ENCODE measurements around the gene FCRL4.
"Not testable (repeated sequence)": the region's sequence is repeated elsewhere in the genome, so short reads cannot be mapped to it uniquely, and the experiment has no call there.

FCRL4 gene

GRCh38 chr1:157574836-157575235 is 23.0 kb downstream of the FCRL4 start:
- DNase-seq (ENCODE audit: low read depth, low spot score) = no peak
- Histone ChIP-seq H3K27ac (no peak overlapping the region), H3K36me3 (ENCODE audit: insufficient read depth, low read length) (no peaks in the 10 kb centered on the region), H3K4me3 (no peak overlapping the region), H3K9ac (ENCODE audit: insufficient read length) (no peak overlapping the region), H3K9me3 (ENCODE audit: low read depth, low read length) (no peaks in the 10 kb centered on the region)
- TF ChIP-seq EZH2 (IDR thresholded peaks at IDR 0.05) (no peak), POLR2AphosphoS5 (IDR thresholded peaks at IDR 0.05; ENCODE audit: borderline replicate concordance, low read depth, low read length) (no peak), FOXP2 (optimal IDR thresholded peaks at IDR 0.05; ENCODE audit: control extremely low read depth, extremely low read length, insufficient read depth) (no peak)

GRCh38 chr1:157566484-157567300 is 31.2 kb downstream of the FCRL4 start:
- Histone ChIP-seq H3K36me3 (ENCODE audit: insufficient read depth, low read length) (no peaks in the 10 kb centered on the region), H3K4me3 (no peak overlapping the region), H3K9me3 (ENCODE audit: low read depth, low read length) (no peaks in the 10 kb centered on the region), H3K27ac (no peak overlapping the region), H3K9ac (ENCODE audit: insufficient read length) (no peak overlapping the region)
- TF ChIP-seq EZH2 (IDR thresholded peaks at IDR 0.05) (no peak), POLR2AphosphoS5 (IDR thresholded peaks at IDR 0.05; ENCODE audit: borderline replicate concordance, low read depth, low read length) (no peak), FOXP2 (optimal IDR thresholded peaks at IDR 0.05; ENCODE audit: control extremely low read depth, extremely low read length, insufficient read depth) (no peak)
- no peak for DNase-seq (ENCODE audit: low read depth, low spot score)

GRCh38 chr1:157562515-157562914 is 35.4 kb downstream of the FCRL4 start:
- no peak for DNase-seq (ENCODE audit: low read depth, low spot score)
- Histone ChIP-seq H3K27ac (no peak overlapping the region), H3K4me3 (no peak overlapping the region), H3K36me3 (ENCODE audit: insufficient read depth, low read length) (no peaks in the 10 kb centered on the region), H3K9ac (ENCODE audit: insufficient read length) (no peak overlapping the region), H3K9me3 (ENCODE audit: low read depth, low read length) (no peaks in the 10 kb centered on the region)
- TF ChIP-seq EZH2 (IDR thresholded peaks at IDR 0.05) (no peak), POLR2AphosphoS5 (IDR thresholded peaks at IDR 0.05; ENCODE audit: borderline replicate concordance, low read depth, low read length) (no peak), FOXP2 (optimal IDR thresholded peaks at IDR 0.05; ENCODE audit: control extremely low read depth, extremely low read length, insufficient read depth) (no peak)

DNA sequence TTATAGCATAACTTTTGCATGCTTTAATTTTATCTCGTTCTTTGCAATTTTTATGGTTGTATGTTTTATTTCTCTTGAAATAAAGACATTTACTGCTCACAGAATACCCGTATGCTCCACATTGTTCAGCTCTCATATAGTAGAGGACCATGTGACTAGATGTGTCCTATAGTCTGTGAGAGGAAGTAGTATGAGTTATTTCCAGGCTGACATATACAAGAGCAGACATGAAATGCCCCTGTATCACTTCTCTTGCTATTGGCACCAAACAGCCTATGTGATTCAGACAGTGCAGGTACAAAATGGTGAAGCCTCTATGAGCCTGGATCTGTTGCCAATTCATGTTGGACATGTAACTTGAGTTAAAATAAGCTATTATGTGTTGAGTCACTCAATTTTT is 39.8 kb downstream of the FCRL4 start:
- Histone ChIP-seq H3K4me3 (no peak overlapping the region), H3K36me3 (ENCODE audit: insufficient read depth, low read length) (no peaks in the 10 kb centered on the region), H3K27ac (no peak overlapping the region), H3K9ac (ENCODE audit: insufficient read length) (no peak overlapping the region), H3K9me3 (ENCODE audit: low read depth, low read length) (no peaks in the 10 kb centered on the region)
- TF ChIP-seq FOXP2 (optimal IDR thresholded peaks at IDR 0.05; ENCODE audit: control extremely low read depth, extremely low read length, insufficient read depth) (no peak), POLR2AphosphoS5 (IDR thresholded peaks at IDR 0.05; ENCODE audit: borderline replicate concordance, low read depth, low read length) (no peak), EZH2 (IDR thresholded peaks at IDR 0.05) (no peak)
- DNase-seq (ENCODE audit: low read depth, low spot score) = no peak

DNA sequence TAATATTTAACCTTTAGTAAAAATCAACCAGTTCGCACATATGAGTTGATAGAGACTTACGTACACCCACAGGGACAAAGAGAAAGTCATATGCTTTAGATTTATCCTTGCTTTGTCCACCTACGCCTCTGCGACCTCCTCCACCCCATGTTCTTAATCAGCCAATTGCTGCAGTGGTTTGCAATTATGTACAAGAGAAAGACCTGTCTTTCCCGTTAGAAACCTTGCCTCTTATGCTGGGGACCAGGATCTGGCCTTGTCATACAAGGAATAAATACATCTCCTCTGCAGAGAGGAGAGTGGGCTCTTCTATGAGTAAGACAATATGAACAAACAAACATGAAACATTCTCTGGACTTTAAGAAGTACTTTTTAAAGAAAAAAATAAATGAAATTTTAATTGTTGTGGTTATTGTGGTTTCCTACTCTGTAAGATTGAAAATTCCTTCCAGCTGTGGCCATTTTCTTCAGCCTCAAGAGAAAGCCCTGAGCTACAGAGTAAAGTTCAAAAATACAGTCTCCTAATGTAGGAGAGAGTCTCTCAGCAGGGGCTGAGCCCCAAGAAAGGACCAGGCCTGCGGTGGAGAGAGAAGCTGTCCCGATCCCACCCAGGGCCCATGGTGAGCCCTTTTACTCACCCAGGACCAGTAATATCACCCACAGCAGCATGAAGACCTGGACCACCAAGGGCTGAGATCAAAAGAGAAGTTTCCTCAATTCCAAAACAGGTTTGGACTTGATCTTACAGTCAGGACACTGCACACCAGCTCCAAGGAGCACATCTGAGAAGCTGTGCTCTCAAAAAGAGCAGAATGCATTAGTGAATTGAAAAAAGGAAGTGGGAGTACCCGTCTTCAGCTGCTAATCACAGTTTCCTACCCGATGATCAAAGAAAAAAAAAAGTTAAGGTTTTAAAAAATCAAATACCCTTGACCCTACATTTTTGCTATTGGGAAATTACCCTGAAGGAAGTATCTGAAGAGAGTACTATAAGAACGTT is 45.9 kb downstream of the FCRL4 start, which contains the start of gene FCRL5:
Gene FCRL5, minus strand, starts transcription at position 822 of the 1,000 bp plus-strand sequence. Its CDS starts 153 bp downstream, at position 669.
- no peak for DNase-seq (ENCODE audit: low read depth, low spot score)
- H3K27ac ChIP-seq = no peak within 1 kb of the TSS
- TF ChIP-seq EZH2 (IDR thresholded peaks at IDR 0.05) = no peak
- TF ChIP-seq POLR2AphosphoS5 (IDR thresholded peaks at IDR 0.05; ENCODE audit: borderline replicate concordance, low read depth, low read length) = no peak
- TF ChIP-seq FOXP2 (optimal IDR thresholded peaks at IDR 0.05; ENCODE audit: control extremely low read depth, extremely low read length, insufficient read depth) = no peak
- H3K4me3 ChIP-seq = no peak within 1 kb of the TSS
- H3K36me3 ChIP-seq (ENCODE audit: insufficient read depth, low read length) = no peaks in the 10 kb centered on the region
- no peaks in the 10 kb centered on the region for H3K9me3 ChIP-seq (ENCODE audit: low read depth, low read length)
- no peak within 1 kb of the TSS for H3K9ac ChIP-seq (ENCODE audit: insufficient read length)

GRCh38 chr1:157548081-157548480 is 49.8 kb downstream of the FCRL4 start:
- H3K9ac ChIP-seq (ENCODE audit: insufficient read length); H3K27ac ChIP-seq; DNase-seq (ENCODE audit: low read depth, low spot score); H3K4me3 ChIP-seq; H3K36me3 ChIP-seq (ENCODE audit: insufficient read depth, low read length); H3K9me3 ChIP-seq (ENCODE audit: low read depth, low read length): not testable (repeated sequence)

DNA sequence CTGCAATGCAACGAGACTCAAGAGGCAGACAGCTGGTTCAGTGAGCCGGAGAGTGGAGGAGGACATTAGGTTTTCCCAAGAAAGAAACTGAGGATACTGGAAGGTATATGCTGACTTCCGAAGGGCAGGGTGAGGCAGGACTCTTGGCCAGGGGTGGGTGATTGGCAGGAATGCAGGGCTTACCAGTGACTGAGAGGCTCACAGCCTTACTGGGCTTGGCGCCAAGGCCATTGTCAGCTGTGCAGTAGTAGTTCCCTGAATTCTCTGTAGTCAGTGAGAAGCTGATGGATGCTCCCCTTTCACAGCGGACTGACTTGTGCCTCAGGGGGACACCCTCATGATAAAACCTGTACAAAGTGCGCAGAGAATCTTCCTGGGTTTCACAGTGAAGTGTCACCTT is 55.2 kb downstream of the FCRL4 start:
- Histone ChIP-seq H3K9ac (ENCODE audit: insufficient read length) (no peak overlapping the region), H3K36me3 (ENCODE audit: insufficient read depth, low read length) (no peaks in the 10 kb centered on the region), H3K27ac (no peak overlapping the region), H3K4me3 (no peak overlapping the region), H3K9me3 (ENCODE audit: low read depth, low read length) (no peaks in the 10 kb centered on the region)
- DNase-seq (ENCODE audit: low read depth, low spot score) = no peak
- TF ChIP-seq POLR2AphosphoS5 (IDR thresholded peaks at IDR 0.05; ENCODE audit: borderline replicate concordance, low read depth, low read length) (no peak), FOXP2 (optimal IDR thresholded peaks at IDR 0.05; ENCODE audit: control extremely low read depth, extremely low read length, insufficient read depth) (no peak), EZH2 (IDR thresholded peaks at IDR 0.05) (no peak)

DNA sequence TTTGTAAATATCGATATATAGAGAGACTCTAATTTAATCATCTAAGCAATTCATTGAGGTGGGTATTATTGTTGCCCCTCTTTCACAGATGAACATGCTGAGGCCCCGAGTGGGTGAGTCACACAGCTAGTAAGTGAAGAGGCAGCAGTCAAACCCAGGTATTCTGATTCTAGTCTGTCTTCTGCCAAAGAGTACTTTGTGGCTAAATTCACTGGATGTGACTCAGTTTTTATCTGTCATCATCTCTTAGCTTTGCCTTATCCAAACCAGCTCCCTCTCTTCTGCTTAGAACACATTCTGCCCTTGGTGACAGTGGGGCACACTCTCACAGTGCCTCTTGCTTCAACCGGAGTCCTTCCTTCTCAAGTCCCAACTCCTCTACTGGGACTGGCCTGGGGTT is 57.0 kb downstream of the FCRL4 start:
- TF ChIP-seq POLR2AphosphoS5 (IDR thresholded peaks at IDR 0.05; ENCODE audit: borderline replicate concordance, low read depth, low read length) = no peak
- TF ChIP-seq EZH2 (IDR thresholded peaks at IDR 0.05) = no peak
- TF ChIP-seq FOXP2 (optimal IDR thresholded peaks at IDR 0.05; ENCODE audit: control extremely low read depth, extremely low read length, insufficient read depth) = no peak
- H3K4me3 ChIP-seq = no peak overlapping the region
- no peak for DNase-seq (ENCODE audit: low read depth, low spot score)
- H3K27ac ChIP-seq = no peak overlapping the region
- no peaks in the 10 kb centered on the region for H3K9me3 ChIP-seq (ENCODE audit: low read depth, low read length)
- no peaks in the 10 kb centered on the region for H3K36me3 ChIP-seq (ENCODE audit: insufficient read depth, low read length)
- H3K9ac ChIP-seq (ENCODE audit: insufficient read length) = no peak overlapping the region
